Activated T-cell treated with anti-CD3 and anti-CD28 coated beads, Interleukin-2, amount 50 U/mL, for 72 hours (primary cell): ENCODE measurements around the gene CCDC167. TPM values are rescaled to one million over a fixed set of nuclear protein-coding genes. Genes with fewer than 3 reads are reported as not detected.

Experiments
- ATAC-seq, 2 donors: fragments of 150-1000 bp; cut with Tn5 transposase; replicated peaks in 1 of 2; 2 replicates each; pipeline ENCODE4 v1.10.0; 2021; ENCODE audit warnings: moderate library complexity in 2 of 2, mild to moderate bottlenecking in 1 of 2
- DNase-seq, 2 donors: peaks; one replicate each; pipeline ENCODE4 v3.0.0; 2021 to 2022; ENCODE audit warnings: mixed read lengths in 1 of 2
- H3K27ac Mint-ChIP-seq: one replicate; pipeline ENCODE4 v1.8.0; 2022; ENCODE audit warnings: mild to moderate bottlenecking, moderate library complexity, mixed read lengths
- H3K27me3 Mint-ChIP-seq: one replicate; pipeline ENCODE4 v1.8.0; 2022; ENCODE audit warnings: low read depth, mixed read lengths
- H3K36me3 Mint-ChIP-seq, 2 donors: one replicate each; pipeline ENCODE4 v1.8.0; 2022; ENCODE audit warnings: mixed read lengths in 2 of 2, mild to moderate bottlenecking in 1 of 2; ENCODE audit not compliant: insufficient read depth in 2 of 2
- H3K4me1 Mint-ChIP-seq: one replicate; pipeline ENCODE4 v1.8.0; 2022; ENCODE audit warnings: low read depth, mixed read lengths
- H3K4me3 Mint-ChIP-seq, 2 donors: one replicate each; pipeline ENCODE4 v1.8.0; 2022; ENCODE audit warnings: mild to moderate bottlenecking in 2 of 2, mixed read lengths in 2 of 2, moderate library complexity in 2 of 2
- H3K9me3 Mint-ChIP-seq, 2 donors: one replicate each; pipeline ENCODE4 v1.8.0; 2022; ENCODE audit warnings: mixed read lengths in 2 of 2
- total RNA-seq, 2 donors: library from RNA; stranded (reverse); gene quantifications; one replicate each; pipeline ENCODE4 v1.2.3, GENCODE V29; 2022

CCDC167 gene
- total RNA-seq, 2 donors from 2014 or later = 32.2 to 36.4 TPM

DNA sequence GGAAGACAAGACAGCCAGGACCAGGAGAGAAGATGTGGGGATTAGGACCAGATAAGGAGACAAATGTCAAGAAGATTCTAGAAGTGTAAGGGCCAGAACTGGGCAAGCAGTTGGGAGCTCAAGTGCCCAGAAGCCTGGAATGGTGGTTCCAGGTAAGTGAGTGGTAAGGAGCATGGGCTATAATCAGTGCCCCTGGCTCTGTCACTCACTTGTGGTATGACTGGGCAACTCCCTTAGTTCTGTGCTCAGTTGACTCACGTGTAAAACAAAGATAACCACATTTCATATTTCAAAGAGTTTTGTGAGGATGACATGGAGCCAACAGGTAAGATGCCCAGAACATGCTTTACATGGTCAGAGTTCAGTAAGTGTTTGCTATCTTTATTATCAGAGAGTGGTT is 11.2 kb downstream of the CCDC167 start:
- Mint-ChIP-seq H3K9me3 (no peaks in the 10 kb centered on the region), H3K4me3 (peak overlapping the region; percentile 57 to 59), H3K36me3 (peaks cover 2 to 10% of the 10 kb centered on the region in 2 donors), H3K4me1 (peaks cover 62% of the 10 kb centered on the region), H3K27me3 (no peaks in the 10 kb centered on the region), H3K27ac (peak overlapping the region; percentile 41)
- DNase-seq (peak; percentile 43 to 57), ATAC-seq (peak; percentile 84 to 87)

DNA sequence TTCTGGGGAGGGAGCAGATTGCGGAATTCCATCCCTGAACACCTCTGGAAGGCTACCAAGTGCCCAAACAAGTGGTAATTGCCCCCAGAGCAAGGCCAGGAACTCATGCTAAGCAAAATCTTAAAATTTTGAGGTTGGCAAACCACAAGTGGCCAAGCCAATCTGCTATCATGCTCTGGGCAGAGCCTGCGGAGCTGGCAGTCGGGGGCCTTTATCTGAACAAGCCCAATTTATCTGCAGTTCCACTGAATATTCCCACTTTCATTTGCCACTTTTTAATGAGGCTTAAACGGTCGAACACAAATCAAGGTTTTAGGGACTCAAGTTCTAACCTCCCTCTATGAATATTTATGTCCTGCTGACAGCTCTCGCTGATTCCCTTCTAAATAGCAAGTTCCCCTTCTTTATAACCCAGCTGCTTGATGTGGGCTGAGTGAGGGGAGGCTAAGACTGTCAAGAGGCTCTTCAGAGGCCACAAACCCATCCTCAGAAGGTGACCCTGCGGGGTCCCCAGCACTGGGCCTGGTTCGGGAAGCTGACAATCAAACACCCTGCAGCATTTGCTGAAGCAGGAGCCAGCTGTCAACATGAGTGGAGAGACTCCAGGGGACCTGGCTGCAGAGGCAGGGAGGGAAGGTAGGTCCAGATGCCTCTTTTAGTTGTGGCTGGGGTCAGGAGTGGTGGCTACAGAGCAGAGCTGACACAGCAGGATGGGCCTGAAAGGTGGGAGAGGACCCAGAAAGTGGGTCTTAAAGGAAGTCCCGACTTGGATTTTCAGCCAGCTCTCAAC is 11.9 kb downstream of the CCDC167 start:
- peaks cover 2 to 10% of the 10 kb centered on the region in 2 donors for H3K36me3 Mint-ChIP-seq
- H3K4me1 Mint-ChIP-seq = peaks cover 55% of the 10 kb centered on the region
- no peaks in the 10 kb centered on the region for H3K27me3 Mint-ChIP-seq
- no peaks in the 10 kb centered on the region for H3K9me3 Mint-ChIP-seq
- ATAC-seq = no peak
- peak overlapping the region in 1 of 2 donors; percentile 59 for H3K4me3 Mint-ChIP-seq
- no peak overlapping the region for H3K27ac Mint-ChIP-seq
- DNase-seq = no peak

DNA sequence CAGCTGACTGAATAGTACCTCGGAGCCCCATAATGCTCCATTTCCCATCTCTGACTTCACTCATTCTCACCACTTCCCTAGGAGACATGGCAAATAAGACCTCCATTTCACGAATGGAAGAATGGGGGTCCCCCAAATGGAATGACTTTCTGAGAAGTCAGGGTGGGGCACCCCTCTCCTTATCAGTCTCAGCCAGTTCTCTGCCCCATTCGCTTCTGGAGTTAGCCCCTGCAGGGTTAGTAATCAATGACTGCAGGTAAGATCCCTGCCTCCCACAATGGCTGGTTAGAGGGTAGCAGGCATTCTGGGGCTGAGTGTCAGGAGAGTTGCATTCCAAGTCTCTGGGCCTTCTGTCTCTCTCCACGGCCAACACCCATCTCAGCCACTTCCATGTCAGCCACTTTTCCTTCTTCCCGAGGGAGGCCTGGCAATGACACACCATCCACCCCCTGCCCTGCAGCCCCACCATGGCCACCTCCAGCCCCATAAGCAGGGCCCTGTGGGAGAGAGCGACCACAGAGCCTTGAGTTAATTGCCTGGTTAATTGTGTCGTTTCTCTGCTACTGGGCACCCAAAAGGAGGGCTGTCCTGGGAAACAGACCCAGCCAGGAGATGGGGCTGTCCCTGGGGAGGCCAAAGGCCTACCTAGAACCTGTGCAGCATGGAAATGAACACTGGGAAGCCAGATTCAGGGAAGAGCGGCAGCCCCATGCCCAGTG is 13.4 kb downstream of the CCDC167 start:
- ATAC-seq (no peak), DNase-seq (no peak)
- H3K27me3 Mint-ChIP-seq = no peaks in the 10 kb centered on the region
- no peak overlapping the region for H3K4me3 Mint-ChIP-seq
- no peak overlapping the region for H3K27ac Mint-ChIP-seq
- peaks cover 2 to 10% of the 10 kb centered on the region in 2 donors for H3K36me3 Mint-ChIP-seq
- peaks cover 40% of the 10 kb centered on the region for H3K4me1 Mint-ChIP-seq
- H3K9me3 Mint-ChIP-seq = no peaks in the 10 kb centered on the region

DNA sequence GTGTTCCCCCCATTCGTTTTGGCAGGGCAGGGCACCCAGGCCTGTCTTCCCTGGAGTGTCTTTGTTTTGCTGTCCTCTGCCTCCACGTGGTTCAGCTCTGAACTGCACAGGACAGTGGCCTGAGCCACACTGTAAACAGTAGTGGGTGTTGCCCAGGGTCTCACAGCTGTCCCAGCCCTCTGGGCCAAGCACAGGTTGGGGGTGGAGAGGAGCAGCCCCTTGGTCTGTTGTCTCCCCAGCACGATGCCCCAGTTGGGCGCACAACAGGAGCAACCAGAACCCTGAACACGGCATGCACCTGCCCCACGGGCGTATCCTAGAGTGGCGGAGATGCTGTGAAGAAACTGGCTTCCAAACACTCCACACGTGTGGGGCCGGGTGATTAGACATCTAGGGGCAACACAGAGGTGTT is 14.4 kb downstream of the CCDC167 start:
- no peak for ATAC-seq
- Mint-ChIP-seq H3K9me3 (no peaks in the 10 kb centered on the region), H3K4me3 (no peak overlapping the region), H3K27me3 (no peaks in the 10 kb centered on the region), H3K4me1 (peaks cover 30% of the 10 kb centered on the region), H3K27ac (no peak overlapping the region), H3K36me3 (peaks cover 2 to 10% of the 10 kb centered on the region in 2 donors)
- DNase-seq = no peak

DNA sequence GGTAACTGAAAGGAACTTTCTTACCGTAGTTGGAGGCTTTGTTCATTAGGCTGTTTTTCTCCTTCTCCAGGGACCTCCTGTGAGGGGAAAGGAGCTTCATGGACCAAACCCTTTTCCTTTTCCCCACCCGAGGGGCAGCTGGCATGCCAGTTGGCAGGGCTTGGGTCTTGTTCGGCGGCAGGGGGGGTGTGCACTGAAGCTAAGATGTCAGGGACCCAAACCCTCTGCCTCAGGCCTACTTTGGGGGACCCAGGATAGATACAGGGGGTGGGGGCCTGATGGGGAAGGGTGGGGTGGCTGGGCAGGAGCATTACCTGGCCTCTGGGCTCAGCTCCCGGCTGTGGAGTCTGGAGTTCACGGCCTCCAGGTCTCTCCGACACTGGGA is 14.9 kb downstream of the CCDC167 start:
- Mint-ChIP-seq H3K36me3 (peaks cover 2 to 10% of the 10 kb centered on the region in 2 donors), H3K27me3 (no peaks in the 10 kb centered on the region), H3K9me3 (no peaks in the 10 kb centered on the region), H3K4me3 (no peak overlapping the region), H3K27ac (no peak overlapping the region), H3K4me1 (peaks cover 25% of the 10 kb centered on the region)
- ATAC-seq (no peak), DNase-seq (no peak)

DNA sequence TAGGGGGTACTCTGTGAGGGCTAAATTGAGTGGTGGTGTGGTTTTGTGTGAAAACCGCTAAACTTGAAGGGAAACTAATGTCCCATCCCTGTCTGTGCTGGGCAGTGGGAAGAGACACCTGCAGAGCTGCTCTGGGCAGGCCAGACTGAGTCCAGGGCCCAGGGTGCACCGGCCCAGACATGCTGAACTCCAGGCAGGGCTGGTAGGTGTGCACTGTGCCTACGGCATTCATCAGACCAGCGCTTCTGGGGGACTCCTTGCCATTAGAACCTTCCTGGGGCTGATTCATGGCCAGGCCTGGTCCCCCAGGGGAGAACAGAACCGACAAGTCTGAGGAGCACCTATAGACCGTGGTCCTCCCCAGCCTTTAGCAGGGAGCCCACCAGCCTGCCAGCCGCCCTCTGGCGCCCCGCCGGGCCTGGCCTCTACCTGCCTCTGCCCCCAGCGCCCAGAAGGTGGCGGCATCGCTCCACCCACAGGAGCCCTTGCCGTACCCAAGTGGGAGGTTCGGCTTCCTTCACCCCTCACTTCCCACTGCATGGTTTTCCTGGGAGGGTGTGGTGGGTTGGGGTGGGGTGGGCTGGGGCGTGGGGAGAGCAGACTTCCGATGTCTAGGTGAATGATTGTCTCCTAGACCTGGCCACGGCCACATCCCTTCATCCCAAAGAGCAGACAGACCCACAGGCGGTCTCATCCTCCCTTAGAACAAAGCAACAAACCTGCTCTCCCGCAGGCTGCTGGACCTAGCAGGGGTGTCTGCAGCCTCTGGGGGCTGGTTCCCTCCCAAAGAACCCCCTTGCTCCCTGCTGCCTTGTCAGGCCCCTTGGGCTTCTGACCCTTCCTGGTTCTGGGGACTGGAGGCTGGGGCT is 15.5 kb downstream of the CCDC167 start:
- H3K27me3 Mint-ChIP-seq = no peaks in the 10 kb centered on the region
- DNase-seq (peak; percentile 73 to 77), ATAC-seq (peak; percentile 64)
- peaks cover 18% of the 10 kb centered on the region for H3K4me1 Mint-ChIP-seq
- H3K27ac Mint-ChIP-seq = no peak overlapping the region
- no peaks in the 10 kb centered on the region for H3K9me3 Mint-ChIP-seq
- H3K36me3 Mint-ChIP-seq = peaks cover 2 to 10% of the 10 kb centered on the region in 2 donors
- no peak overlapping the region for H3K4me3 Mint-ChIP-seq

GRCh38 chr6:37483252-37483901 is 16.3 kb downstream of the CCDC167 start:
- Mint-ChIP-seq H3K9me3 (no peaks in the 10 kb centered on the region), H3K4me3 (no peak overlapping the region), H3K36me3 (peaks cover 0 to 7% of the 10 kb centered on the region in 2 donors), H3K27ac (no peak overlapping the region), H3K4me1 (peaks cover 11% of the 10 kb centered on the region), H3K27me3 (no peaks in the 10 kb centered on the region)
- no peak for DNase-seq
- no peak for ATAC-seq

DNA sequence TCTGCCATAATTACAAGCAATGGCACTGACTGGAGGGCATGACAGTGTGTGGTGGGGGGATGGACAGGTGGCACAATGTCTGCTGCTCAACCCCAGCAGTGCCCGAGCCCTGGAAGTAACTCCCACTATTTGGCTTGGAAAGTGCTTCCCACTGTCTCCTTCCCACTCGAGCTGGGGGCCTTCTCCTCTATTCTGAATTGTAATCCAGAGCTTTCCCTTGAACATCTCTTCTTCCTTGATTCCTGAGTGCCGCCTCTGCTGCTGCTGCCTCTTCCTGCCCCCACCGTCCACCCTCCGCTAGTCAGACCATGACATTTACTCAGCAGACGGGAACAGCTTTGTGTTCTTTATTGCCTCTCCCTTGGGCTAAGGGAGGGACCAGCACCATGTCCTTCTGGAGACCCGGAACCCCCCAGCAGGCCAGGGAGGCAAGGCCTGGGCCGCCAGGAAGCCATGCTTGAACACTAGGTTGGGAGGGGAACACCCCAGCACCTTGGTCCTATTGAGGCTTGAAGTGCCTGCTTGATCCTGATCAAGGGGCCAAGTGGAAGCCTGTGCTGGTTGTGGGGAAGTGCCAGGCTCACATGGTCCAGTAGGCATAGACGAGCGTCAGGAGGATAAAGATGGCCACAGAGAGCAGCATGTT is 17.0 kb downstream of the CCDC167 start:
- Mint-ChIP-seq H3K4me1 (peaks cover 4% of the 10 kb centered on the region), H3K36me3 (peaks cover 0 to 2% of the 10 kb centered on the region in 2 donors), H3K27ac (no peak overlapping the region), H3K4me3 (no peak overlapping the region), H3K9me3 (no peaks in the 10 kb centered on the region), H3K27me3 (no peaks in the 10 kb centered on the region)
- ATAC-seq (no peak), DNase-seq (no peak)

DNA sequence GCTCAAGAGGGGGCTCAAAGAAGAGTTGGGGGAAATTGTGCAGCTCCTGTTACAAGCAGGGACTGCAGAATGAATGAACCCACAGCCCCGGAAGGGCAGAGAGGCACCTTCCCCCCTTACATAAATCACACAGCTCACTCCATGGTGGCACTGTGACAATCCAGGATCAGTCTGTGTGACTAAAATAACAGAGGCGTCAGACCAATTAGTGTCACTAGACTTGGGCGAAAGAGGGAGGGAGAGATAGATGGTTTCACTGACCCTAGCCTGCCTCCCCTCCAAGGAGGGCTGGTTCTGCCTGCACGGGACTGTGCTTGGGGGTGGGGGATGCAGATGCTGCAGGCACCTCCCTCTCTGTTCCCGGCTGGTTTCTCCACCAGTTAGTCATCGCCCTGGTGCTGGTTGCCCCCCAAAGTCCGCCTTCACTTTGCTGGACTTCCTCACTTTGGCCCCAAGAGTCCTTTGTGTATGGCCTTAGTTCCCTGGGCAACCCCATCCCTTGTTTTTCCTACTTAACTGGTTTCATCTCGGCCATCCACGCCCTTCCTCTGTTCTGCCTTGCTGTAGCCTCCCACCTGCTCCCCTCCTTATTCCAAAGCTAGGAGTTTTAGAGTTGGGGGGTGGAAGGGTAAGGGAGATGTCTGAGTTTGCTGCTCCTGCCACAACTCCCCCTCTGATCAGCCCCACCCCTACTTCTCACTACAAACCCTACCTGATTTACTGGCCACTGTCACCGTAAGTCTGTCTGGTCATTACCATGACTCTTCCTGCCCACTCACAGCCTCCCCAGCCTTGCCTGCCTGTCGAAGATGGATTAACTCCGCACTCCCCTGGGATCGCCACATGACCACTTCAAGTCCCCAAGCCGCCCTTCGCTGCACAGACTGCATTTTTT is 17.7 kb downstream of the CCDC167 start:
- Mint-ChIP-seq H3K36me3 (peaks cover 0 to 2% of the 10 kb centered on the region in 2 donors), H3K27me3 (no peaks in the 10 kb centered on the region), H3K4me3 (no peak overlapping the region), H3K4me1 (no peaks in the 10 kb centered on the region), H3K9me3 (no peaks in the 10 kb centered on the region), H3K27ac (peak overlapping the region; percentile 61)
- ATAC-seq (no peak), DNase-seq (no peak)

DNA sequence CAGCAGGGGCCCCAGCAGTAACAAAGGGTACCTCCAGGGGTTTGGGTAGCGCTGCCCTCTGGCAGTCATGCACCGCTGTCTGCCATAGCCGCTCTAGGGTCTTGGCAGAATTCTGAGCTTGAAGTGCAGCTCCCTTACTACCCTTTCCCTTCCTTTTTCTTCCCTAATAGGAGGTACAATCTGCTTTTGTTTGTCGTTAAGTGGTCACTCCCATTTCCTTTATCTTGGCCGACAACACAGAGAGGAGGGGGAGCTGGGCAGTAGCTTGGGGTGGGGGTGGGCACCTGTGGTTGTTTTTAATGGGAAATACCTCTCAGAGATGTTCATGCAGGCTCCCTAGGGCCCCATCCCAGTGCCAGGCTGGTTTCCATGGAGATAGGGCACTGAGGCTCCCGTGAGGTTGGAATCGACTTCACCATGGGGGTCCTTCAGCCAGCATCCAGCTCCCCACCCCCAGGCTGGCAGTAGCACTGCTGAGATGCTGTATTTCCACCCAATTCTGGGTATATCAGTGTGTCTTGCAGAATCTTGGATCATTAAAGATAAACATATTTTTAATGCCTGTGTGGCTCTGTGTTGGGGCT is 18.6 kb downstream of the CCDC167 start:
- H3K27me3 Mint-ChIP-seq = no peaks in the 10 kb centered on the region
- DNase-seq (no peak), ATAC-seq (no peak)
- H3K9me3 Mint-ChIP-seq = no peaks in the 10 kb centered on the region
- H3K36me3 Mint-ChIP-seq = peaks cover 2% of the 10 kb centered on the region in 2 donors
- H3K4me1 Mint-ChIP-seq = no peaks in the 10 kb centered on the region
- no peak overlapping the region for H3K4me3 Mint-ChIP-seq
- H3K27ac Mint-ChIP-seq = no peak overlapping the region

GRCh38 chr6:37480118-37480736 is 19.5 kb downstream of the CCDC167 start:
- Mint-ChIP-seq H3K36me3 (peaks cover 2 to 4% of the 10 kb centered on the region in 2 donors), H3K9me3 (no peaks in the 10 kb centered on the region), H3K27ac (no peak overlapping the region), H3K4me1 (no peaks in the 10 kb centered on the region), H3K4me3 (no peak overlapping the region), H3K27me3 (no peaks in the 10 kb centered on the region)
- DNase-seq (no peak), ATAC-seq (no peak)
